ENCODE measurements around the gene SLC22A3. TPM values are rescaled to one million over a fixed set of nuclear protein-coding genes. Genes with fewer than 3 reads are reported as not detected.
"Not testable (repeated sequence)": the region's sequence is repeated elsewhere in the genome, so short reads cannot be mapped to it uniquely, and the experiment has no call there.

Gene SLC22A3
- total RNA-seq, 1 donor from 2014 or later, result 0.07 TPM

GRCh38 chr6:160445130-160445529, 97.0 kb downstream of the SLC22A3 start:
- Histone ChIP-seq H4K20me1 (ENCODE audit: low read depth) (no peaks in the 10 kb centered on the region), H3K79me2 (ENCODE audit: low read depth) (no peaks in the 10 kb centered on the region), H3K4me2 (no peak overlapping the region), H3K27me3 (no peaks in the 10 kb centered on the region), H3K4me3 (no peak overlapping the region), H3K9ac (no peak overlapping the region), H3K9me3 (ENCODE audit: low read depth) (no peaks in the 10 kb centered on the region), H3F3A (ENCODE audit: low read depth) (no peaks in the 10 kb centered on the region), H3K36me3 (no peaks in the 10 kb centered on the region), H3K27ac (no peak overlapping the region), H2AFZ (replicated peaks) (no peak overlapping the region), H3K4me1 (no peaks in the 10 kb centered on the region)
- TF ChIP-seq EZH2 (IDR thresholded peaks at IDR 0.05) (no peak), EZH2phosphoT487 (IDR thresholded peaks at IDR 0.05) (no peak)
- TF ChIP-seq, protein P1, sequence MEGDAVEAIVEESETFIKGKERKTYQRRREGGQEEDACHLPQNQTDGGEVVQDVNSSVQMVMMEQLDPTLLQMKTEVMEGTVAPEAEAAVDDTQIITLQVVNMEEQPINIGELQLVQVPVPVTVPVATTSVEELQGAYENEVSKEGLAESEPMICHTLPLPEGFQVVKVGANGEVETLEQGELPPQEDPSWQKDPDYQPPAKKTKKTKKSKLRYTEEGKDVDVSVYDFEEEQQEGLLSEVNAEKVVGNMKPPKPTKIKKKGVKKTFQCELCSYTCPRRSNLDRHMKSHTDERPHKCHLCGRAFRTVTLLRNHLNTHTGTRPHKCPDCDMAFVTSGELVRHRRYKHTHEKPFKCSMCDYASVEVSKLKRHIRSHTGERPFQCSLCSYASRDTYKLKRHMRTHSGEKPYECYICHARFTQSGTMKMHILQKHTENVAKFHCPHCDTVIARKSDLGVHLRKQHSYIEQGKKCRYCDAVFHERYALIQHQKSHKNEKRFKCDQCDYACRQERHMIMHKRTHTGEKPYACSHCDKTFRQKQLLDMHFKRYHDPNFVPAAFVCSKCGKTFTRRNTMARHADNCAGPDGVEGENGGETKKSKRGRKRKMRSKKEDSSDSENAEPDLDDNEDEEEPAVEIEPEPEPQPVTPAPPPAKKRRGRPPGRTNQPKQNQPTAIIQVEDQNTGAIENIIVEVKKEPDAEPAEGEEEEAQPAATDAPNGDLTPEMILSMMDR (IDR thresholded peaks at IDR 0.05), result no peak
- no peak for DNase-seq (ENCODE audit: low spot score)
- H3K27ac Mint-ChIP-seq, result no peak overlapping the region
- H3K4me1 Mint-ChIP-seq, result peaks cover 5% of the 10 kb centered on the region
- peaks cover 8% of the 10 kb centered on the region for H3K27me3 Mint-ChIP-seq (ENCODE audit: insufficient read depth, low read depth)
- H3K4me3 Mint-ChIP-seq, result no peak overlapping the region
- no peaks in the 10 kb centered on the region for H3K36me3 Mint-ChIP-seq
- H3K9me3 Mint-ChIP-seq, result peaks cover 4% of the 10 kb centered on the region

DNA sequence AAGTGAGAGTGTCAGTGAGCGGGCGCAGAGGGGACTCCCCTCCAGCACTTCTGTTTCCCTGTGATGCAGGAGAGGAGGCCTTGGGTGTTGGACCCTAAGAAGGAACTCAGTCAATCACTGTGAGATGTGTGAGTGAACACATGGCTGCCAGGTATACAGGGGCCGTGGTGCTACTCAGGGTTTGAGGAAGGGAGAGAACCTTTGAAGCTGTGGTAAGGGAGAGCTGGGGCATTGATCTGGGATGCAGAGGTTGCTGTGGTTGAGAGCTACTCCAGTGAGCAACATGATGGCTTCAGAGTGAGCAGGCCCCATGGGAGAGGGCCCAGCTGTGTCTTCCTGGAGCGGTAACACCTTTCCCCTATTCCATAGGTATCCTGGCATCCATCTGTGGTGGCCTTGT, 99.2 kb downstream of the SLC22A3 start:
- no peaks in the 10 kb centered on the region for H3K79me2 ChIP-seq (ENCODE audit: low read depth)
- no peak overlapping the region for H3K27ac ChIP-seq
- H3F3A ChIP-seq (ENCODE audit: low read depth), result no peaks in the 10 kb centered on the region
- no peaks in the 10 kb centered on the region for H4K20me1 ChIP-seq (ENCODE audit: low read depth)
- H3K9me3 ChIP-seq (ENCODE audit: low read depth), result no peaks in the 10 kb centered on the region
- no peaks in the 10 kb centered on the region for H3K36me3 Mint-ChIP-seq
- no peaks in the 10 kb centered on the region for H3K27me3 ChIP-seq
- no peak overlapping the region for H3K4me3 Mint-ChIP-seq
- H3K9ac ChIP-seq, result no peak overlapping the region
- peaks cover 8% of the 10 kb centered on the region for H3K27me3 Mint-ChIP-seq (ENCODE audit: insufficient read depth, low read depth)
- no peak overlapping the region for H3K4me2 ChIP-seq
- no peak for DNase-seq (ENCODE audit: low spot score)
- H3K4me3 ChIP-seq, result no peak overlapping the region
- no peak overlapping the region for H3K27ac Mint-ChIP-seq
- H3K9me3 Mint-ChIP-seq, result peaks cover 4% of the 10 kb centered on the region
- no peaks in the 10 kb centered on the region for H3K4me1 ChIP-seq
- H3K36me3 ChIP-seq, result no peaks in the 10 kb centered on the region
- TF ChIP-seq EZH2phosphoT487 (IDR thresholded peaks at IDR 0.05) (no peak), EZH2 (IDR thresholded peaks at IDR 0.05) (no peak)
- TF ChIP-seq, protein P1 (IDR thresholded peaks at IDR 0.05), result no peak
- H2AFZ ChIP-seq (replicated peaks), result no peak overlapping the region
- H3K4me1 Mint-ChIP-seq, result peaks cover 5% of the 10 kb centered on the region

- H3K9ac ChIP-seq; DNase-seq (ENCODE audit: low spot score); H4K20me1 ChIP-seq (ENCODE audit: low read depth); H3K79me2 ChIP-seq (ENCODE audit: low read depth); H3K4me2 ChIP-seq; H3K27me3 Mint-ChIP-seq (ENCODE audit: insufficient read depth, low read depth); H3K27ac ChIP-seq; H2AFZ ChIP-seq (replicated peaks); H3K36me3 Mint-ChIP-seq; H3K9me3 ChIP-seq (ENCODE audit: low read depth); H3K27me3 ChIP-seq; H3K4me3 ChIP-seq; H3K36me3 ChIP-seq; H3K4me3 Mint-ChIP-seq; H3K9me3 Mint-ChIP-seq; H3K27ac Mint-ChIP-seq; H3K4me1 ChIP-seq; H3F3A ChIP-seq (ENCODE audit: low read depth); H3K4me1 Mint-ChIP-seq: not testable (repeated sequence)
Measured at GRCh38 chr6:160449787-160450186, 101.6 kb downstream of the SLC22A3 start.

DNA sequence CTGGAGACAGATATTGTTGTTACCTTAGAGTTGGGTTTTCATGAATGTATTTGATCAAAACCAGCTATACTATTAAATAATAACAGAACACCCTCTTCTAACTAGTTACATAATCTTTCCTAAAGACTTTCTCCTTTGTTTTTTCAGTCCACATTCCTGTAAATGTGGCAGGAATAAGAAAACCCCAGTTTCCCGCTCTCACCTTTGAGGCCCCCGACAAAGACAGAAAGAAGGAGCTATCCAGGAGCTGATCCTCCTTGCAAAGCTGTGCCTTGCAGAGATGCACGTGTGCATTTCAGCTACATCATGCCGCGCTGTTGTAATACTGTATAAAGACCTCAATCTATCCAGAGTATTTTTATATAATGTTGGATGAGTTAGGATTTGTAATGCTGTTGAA, 102.7 kb downstream of the SLC22A3 start:
- H3K4me1 Mint-ChIP-seq, result no peaks in the 10 kb centered on the region
- H3K27me3 Mint-ChIP-seq (ENCODE audit: insufficient read depth, low read depth), result peaks cover 6% of the 10 kb centered on the region
- TF ChIP-seq EZH2phosphoT487 (IDR thresholded peaks at IDR 0.05) (no peak), EZH2 (IDR thresholded peaks at IDR 0.05) (no peak)
- TF ChIP-seq, protein P1 (IDR thresholded peaks at IDR 0.05), result no peak
- no peak overlapping the region for H3K4me3 Mint-ChIP-seq
- Histone ChIP-seq H3K4me2 (no peak overlapping the region), H3K9me3 (ENCODE audit: low read depth) (no peaks in the 10 kb centered on the region), H4K20me1 (ENCODE audit: low read depth) (no peaks in the 10 kb centered on the region), H3K27ac (no peak overlapping the region), H3K27me3 (no peaks in the 10 kb centered on the region), H3K4me3 (no peak overlapping the region), H3K9ac (no peak overlapping the region), H3F3A (ENCODE audit: low read depth) (no peaks in the 10 kb centered on the region), H2AFZ (replicated peaks) (no peak overlapping the region), H3K4me1 (no peaks in the 10 kb centered on the region), H3K36me3 (no peaks in the 10 kb centered on the region), H3K79me2 (ENCODE audit: low read depth) (no peaks in the 10 kb centered on the region)
- H3K9me3 Mint-ChIP-seq, result peaks cover 4% of the 10 kb centered on the region
- H3K27ac Mint-ChIP-seq, result no peak overlapping the region
- no peaks in the 10 kb centered on the region for H3K36me3 Mint-ChIP-seq
- DNase-seq (ENCODE audit: low spot score), result no peak
